GM06990 (cell line): ENCODE results near the gene ABR.

Source experiments
- DNase-seq: peaks from one replicate; pipeline ENCODE4 v3.0.0-alpha.2; 2011; ENCODE audit not compliant: insufficient read length; ENCODE audit errors: extremely low read depth
- H3K27me3 ChIP-seq: replicated peaks from 2 replicates; pipeline ENCODE4 v1.6.0; 2011; ENCODE audit warnings: low read length; ENCODE audit not compliant: control insufficient read depth, insufficient read depth
- H3K36me3 ChIP-seq: 2 replicates; pipeline ENCODE4 v1.5.1; 2011; ENCODE audit warnings: low read length; ENCODE audit not compliant: control insufficient read depth, insufficient read depth
- H3K4me3 ChIP-seq: replicated peaks from 2 replicates; pipeline ENCODE4 v1.5.1; 2011; ENCODE audit warnings: low read depth, mild to moderate bottlenecking, control low read depth, low read length
- TF ChIP-seq, protein P1 (sequence below): IDR thresholded peaks from 2 replicates; pipeline ENCODE4 v1.5.1; 2011; ENCODE audit warnings: low read length, control low read depth, mild to moderate bottlenecking, inconsistent platforms; ENCODE audit not compliant: insufficient read depth, poor library complexity, severe bottlenecking

The ABR gene

DNA sequence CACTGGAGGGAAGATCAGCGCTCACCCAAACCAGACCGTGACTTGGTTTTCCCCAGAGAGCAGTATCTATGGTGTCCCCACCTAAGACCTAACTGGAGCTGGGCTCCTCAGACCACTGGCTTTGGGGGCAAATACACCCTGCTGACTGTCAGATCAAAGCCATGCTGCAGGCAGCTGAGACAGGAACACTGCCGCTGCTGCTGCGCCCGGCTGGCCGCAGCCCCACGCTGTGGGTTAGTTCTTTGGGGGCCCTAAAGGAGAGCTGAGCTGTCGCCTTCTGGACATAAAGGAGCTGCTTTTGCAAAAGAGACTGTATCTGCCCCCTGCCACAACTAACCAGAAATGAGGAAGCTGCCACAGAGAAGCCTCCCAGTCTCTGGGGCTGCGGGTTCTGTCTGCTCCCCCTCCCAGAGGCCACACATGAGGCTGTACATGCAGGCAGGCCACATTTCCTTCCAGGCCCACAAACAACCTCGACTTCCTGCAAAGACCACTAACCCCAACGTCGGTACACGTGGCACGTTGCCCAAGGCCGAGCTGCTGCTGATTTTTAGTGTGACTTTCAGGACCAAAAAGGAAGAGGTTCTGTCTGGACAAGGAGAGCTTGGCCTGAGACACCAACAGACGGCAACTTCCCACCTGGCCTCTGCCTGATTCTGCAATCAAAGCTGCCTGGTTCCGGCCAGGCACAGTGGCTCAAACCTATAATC is 18.2 kb upstream of the ABR start:
- no peaks in the 10 kb centered on the region for H3K36me3 ChIP-seq
- H3K4me3 ChIP-seq: no peak overlapping the region
- DNase-seq: peak; percentile 88
- H3K27me3 ChIP-seq: no peaks in the 10 kb centered on the region
- TF ChIP-seq, protein P1, sequence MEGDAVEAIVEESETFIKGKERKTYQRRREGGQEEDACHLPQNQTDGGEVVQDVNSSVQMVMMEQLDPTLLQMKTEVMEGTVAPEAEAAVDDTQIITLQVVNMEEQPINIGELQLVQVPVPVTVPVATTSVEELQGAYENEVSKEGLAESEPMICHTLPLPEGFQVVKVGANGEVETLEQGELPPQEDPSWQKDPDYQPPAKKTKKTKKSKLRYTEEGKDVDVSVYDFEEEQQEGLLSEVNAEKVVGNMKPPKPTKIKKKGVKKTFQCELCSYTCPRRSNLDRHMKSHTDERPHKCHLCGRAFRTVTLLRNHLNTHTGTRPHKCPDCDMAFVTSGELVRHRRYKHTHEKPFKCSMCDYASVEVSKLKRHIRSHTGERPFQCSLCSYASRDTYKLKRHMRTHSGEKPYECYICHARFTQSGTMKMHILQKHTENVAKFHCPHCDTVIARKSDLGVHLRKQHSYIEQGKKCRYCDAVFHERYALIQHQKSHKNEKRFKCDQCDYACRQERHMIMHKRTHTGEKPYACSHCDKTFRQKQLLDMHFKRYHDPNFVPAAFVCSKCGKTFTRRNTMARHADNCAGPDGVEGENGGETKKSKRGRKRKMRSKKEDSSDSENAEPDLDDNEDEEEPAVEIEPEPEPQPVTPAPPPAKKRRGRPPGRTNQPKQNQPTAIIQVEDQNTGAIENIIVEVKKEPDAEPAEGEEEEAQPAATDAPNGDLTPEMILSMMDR: peak; percentile 4

DNA sequence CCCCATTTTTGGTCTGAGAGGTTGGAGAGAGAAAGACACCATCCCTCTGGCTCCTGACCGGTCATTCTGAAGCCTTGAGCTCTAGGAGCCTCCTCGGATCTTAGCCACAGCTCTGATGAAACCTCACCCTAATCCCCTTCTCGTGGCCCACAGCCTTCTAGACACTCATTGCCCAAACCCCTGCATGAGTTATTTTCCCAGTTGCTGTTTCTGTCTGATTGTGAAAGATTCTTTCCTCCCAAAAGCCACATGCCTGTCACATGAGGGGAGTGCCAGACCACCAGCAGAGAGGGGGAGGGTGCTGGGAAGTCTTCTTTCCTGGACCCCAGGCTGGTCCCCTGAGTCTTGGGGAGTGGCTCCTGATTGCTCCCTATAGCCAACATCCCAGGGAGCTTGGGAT is 17.6 kb upstream of the ABR start:
- no peaks in the 10 kb centered on the region for H3K27me3 ChIP-seq
- TF ChIP-seq, protein P1: no peak
- H3K36me3 ChIP-seq: no peaks in the 10 kb centered on the region
- H3K4me3 ChIP-seq: no peak overlapping the region
- no peak for DNase-seq

DNA sequence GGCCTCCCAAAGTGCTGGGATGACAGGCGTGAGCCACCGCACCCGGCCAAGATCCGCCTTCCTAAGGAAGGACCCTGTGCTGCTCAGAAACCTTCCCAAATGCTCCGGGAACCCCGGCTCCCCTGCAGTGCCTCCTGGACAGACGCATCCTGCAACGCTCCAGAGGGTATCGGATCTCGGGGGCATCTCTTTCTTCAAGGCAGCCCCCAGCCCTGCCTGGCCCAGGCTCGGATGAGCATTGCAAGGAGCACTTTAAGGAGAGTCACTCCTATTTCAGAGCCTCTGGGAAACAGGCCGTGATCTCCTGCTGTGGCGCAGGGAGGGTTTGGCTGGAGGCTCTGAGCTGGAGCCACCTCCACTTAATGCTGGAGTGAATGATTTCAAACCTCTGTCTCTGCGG is 17.2 kb upstream of the ABR start:
- no peak overlapping the region for H3K4me3 ChIP-seq

DNA sequence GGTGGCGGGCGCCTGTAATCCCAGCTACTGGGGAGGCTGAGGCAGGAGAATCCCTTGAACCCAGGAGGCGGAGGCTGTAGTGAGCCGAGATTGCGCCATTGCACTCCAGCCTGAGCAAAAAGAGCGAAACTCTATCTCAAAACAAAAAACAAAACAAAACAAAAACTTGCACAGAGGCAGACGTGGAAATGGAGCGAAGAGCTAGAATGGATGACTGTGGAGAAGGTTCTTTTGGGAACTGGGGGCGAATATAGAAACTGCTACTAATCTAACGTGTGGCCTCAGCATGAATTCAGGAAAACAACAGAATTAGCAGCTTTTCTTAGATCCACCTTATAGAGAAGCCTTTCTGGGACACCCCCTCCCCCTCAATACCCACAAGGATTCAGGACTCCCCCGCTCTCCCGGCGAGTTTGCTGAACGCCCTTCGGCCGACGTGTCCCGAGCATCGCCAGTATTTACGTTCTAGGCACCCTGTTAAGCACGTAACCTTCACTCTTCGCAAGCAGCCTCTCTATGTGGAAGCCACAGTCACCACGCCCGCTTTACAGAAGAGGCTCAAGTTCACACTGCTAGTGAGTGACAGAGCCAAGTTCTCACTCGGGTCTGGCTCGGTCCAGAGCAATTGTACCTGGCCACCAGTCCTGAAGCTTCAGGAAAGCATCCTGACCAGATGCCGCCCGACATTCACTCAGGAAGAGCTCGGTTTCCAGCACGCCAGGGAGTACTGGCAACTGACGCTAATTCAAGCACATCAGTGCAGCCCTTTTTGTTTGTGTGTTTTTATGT is 13.3 kb upstream of the ABR start:
- no peaks in the 10 kb centered on the region for H3K36me3 ChIP-seq
- no peak overlapping the region for H3K4me3 ChIP-seq
- TF ChIP-seq, protein P1: no peak
- DNase-seq: no peak
- H3K27me3 ChIP-seq: no peaks in the 10 kb centered on the region

More for the DNA sequence above, 17.2 kb upstream of the ABR start:
- no peaks in the 10 kb centered on the region for H3K27me3 ChIP-seq
- H3K36me3 ChIP-seq: no peaks in the 10 kb centered on the region
- DNase-seq: no peak
- TF ChIP-seq, protein P1: no peak

DNA sequence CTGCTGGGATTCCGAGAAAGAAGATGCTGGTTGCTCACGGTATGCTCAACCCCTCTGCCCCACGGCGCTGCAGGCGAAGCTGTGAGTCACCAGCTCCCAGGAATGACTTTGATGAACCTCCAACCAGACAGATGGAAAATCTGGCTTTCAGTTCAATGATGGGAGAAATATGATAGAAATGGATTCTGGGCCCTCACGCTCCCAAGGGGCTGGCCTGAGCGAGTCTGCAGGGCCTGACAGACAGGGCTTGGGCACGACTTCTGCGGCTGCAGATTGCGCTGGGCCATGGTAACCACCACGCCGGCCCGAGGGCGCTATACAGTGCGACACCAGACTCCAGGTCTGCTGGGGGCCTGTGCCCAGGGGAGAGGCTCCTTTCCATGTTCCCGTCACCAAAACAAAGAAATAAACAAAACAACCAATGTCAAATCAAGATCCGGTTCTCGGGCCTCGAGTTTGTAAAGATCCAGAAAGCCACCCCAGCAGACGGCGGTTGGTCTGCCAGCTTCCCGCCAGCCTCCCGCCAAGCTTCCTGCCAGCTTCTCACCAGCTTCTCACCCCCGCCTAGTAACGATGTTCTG is 11.1 kb upstream of the ABR start:
- TF ChIP-seq, protein P1: no peak
- Histone ChIP-seq H3K36me3 (no peaks in the 10 kb centered on the region; the same call in 1 of the 2 replicates), H3K27me3 (no peaks in the 10 kb centered on the region), H3K4me3 (no peak overlapping the region)
- DNase-seq: no peak
